HL-60/S4 treated with retinoic acid at 250 ng/mL for 4 days and 3 days (cell line): ENCODE measurements around the gene MT1X.

ENCODE experiments used
- in situ Hi-C: fragments of 300-500 bp; cut with MboI; formaldehyde crosslinking; loops from 2 replicates; pipeline ENCODE4 v1.7.0; 2022; ENCODE audit warnings: low sequenced_read_pairs

MT1X gene

DNA sequence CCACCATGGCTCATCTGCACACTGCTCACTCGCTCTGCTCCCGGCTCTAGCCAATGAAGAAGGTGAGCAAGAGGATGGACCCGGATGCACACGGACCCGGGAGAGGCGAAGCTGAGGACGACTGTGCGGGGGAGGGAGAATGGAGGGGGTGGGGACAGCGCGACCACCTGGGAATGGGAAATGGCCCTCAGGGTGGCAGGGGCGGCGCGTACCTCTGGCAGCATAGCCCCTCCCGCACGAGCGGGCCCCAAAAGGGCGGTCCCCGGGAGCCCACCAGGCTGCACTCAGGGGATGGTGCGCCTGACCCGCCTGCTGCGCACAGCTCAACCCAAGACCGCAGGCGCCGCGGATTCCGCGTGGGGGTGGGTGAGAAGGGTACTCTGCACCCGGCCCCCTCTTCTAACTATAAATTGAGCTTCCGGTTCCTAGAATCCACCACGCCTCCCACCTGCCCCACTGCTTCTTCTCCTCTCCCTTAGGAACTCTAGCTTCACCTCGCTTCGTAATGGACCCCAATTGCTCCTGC, 6.5 kb upstream of the MT1X start:
- in situ Hi-C loops: no loop called here

DNA sequence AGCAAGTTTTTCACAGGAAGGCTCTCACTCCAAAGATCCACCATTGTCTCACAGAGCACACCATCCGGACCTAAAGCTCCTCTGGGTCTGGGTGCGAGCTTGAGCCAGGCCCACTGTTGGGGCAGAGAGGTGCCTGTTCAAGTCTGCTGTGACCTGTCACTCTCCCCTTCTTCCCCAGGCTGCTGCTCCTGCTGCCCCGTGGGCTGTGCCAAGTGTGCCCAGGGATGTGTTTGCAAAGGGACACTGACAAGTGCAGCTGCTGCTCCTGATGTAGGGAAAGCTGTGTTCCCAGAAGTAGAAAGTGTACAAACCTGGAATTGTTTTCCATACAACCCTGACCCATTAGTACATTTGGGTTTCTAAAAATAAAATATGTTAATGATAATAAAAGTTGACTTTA, 4.8 kb upstream of the MT1X start:
- in situ Hi-C loops: no loop called here

DNA sequence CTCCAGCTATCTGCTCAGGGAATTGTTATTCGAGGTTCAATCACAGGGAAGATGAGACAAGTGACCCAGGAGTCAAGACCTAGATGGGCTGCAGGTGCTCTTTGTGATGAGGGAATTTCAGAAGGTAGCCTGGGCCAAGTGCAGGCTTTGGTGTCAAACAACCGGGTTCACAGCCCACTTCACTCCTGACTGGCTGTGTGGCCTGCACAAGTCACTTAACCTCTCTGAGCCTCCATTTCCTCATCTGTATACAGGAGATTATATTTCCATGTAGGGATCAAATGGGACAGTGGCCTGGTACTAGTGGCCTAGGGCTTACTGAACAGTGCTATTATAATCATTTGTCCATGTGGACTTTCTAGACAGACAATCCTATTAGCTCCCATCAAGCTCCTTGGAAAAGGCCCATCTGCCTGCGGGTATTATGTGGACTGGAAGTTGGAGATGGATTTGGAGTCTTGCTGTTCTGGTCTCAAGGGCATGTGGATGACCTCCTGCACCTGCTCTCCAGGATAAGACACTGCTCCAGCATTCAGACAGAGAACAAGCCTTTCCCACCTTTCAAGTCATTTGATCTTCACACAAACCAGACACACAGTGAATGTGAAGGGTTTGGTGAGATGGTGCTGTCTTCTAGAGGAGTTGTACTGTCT, 3.1 kb upstream of the MT1X start:
- in situ Hi-C loops: no loop called here

DNA sequence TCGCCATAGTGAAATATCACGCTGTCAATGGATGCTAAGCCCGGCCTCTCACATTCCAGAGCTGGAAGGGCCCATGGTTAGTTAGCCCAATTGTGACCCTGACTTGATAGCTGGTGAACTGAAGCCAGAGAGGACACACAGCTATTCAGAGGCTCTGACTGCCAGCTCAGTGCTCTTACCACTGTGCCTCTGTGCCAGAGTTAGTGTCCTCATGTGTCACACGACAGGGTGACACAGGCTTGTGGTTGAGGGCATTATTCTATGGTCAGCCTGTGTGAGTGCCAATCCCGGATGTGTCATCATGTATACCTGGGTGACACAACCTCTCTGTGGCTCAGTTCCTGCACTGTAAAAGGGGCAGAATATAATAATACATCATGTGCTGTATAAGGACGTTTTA, 2.5 kb upstream of the MT1X start:
- in situ Hi-C loops: no loop called here

DNA sequence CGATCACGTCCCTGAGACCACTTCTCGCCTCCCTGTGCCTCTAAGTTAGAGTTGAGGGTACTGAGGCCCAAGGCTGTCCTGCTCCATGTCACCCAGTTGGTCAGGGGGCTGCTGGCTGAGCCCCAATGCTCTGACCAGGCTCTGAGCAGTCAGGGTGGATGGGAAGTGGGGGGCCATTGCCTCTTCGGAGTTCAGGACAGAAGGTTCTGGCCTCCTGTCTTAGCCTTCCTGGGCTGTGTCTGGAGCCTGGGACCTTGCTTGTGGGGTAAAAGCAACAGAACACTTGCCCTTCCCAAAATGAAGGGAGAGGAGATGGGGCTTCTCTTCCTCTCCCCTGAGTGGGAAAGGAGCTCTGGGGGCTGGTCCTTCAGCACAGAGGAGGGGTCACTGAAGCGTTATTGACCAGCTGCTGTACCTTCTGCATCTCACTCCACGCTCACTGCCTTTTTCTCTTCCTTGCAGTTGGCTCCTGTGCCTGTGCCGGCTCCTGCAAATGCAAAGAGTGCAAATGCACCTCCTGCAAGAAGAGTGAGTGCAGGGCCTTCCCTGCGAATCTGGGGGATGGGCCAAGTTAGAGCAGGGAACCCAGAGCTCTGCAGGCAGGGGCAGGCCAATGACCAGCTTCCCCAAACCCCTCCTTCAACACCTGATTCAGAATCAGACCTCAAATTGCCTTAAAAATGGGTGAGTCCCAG, 580 bp downstream of the MT1X start:
- in situ Hi-C loops: no loop called here

DNA sequence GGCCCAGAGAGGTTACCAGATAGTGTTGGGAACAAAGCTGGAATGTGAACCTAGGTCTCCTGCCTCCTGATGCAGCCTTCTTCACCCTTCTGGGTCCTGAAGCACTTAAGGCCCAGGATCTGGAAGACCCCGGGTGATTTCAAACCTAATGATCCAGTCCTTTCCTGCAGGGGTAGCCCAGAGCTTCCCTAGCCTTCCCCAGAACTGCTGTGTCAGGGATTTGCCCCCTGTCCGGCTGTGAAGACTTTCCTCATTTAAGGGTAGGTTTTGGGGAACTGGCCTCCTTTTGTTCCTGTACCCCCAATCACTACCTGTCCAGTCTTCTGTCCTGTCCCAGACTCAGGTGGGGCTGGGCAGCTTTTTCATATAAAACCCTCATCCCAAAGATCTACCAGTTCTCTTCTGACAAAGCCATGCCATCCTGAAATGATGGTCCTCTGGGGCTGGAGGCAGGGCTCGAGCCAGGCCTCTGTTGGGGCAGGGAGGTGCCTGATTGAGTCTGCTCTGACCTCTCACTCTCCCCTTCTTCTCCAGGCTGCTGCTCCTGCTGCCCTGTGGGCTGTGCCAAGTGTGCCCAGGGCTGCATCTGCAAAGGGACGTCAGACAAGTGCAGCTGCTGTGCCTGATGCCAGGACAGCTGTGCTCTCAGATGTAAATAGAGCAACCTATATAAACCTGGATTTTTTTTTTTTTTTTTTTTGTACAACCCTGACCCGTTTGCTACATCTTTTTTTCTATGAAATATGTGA, 1.3 kb downstream of the MT1X start:
- in situ Hi-C loops: no loop called here

DNA sequence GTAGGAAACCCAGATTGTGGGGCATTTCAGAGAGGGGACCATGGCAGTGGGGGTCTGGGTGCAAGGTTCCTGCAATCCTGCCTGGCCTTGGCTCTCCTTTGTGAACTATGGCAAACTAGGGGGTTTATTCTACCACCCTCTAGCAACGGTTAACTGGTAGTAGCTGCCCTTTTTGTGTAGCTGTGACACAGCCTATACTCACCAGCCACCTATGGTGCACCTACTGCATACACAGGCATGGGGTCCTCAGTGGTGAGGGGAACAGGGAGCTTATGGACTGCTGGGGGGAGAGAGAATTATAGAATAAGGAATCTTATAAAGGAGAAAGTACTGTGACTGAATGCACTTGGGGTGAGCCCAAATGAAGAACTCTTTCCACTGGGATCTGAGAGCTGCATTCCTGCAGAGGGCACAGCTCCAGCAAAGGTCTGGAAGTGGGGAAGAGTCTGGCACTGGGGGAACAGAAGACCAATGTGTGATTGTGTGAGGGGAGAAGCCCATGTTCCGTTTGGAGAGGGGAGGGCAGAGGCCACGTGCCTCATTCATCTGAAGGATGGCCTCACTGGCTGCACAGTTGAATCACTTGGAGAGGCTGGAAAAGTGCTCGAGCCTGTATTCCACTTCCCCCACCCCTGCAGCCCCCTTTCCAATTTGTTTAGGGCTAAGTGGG, 2.1 kb downstream of the MT1X start:
- in situ Hi-C loops: no loop called here

DNA sequence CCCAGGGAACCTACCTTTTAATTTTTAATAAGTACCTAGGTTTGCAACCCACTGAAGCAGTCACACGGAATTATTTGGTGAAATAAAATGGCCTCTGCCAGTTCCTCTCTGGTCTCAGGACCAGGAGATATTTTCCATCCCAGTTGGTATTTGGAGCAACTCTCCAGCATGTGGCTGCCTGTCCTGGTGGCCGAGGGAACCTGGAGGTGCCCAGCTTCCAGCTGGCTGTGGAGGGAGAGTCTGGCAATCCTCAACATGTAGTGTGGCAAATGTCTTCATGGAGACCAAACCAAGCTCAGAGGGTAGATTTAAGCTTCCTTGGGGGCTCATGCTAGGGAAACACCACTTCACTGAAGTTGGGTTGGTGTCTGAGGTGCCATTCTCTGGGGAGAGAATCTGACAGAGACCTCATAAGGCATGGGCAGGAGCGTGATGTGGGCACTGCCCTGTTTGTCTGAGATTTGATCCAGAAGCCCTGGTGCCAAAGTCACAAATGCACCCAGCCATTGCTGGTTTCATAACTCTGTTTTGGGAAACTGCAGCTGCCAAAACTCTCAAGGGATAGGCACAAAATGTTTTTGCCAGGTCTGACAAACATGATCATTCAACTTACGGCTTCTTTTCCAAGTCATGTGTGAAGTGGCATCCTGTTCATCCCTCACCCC, 2.8 kb downstream of the MT1X start:
- in situ Hi-C loops: no loop called here

DNA sequence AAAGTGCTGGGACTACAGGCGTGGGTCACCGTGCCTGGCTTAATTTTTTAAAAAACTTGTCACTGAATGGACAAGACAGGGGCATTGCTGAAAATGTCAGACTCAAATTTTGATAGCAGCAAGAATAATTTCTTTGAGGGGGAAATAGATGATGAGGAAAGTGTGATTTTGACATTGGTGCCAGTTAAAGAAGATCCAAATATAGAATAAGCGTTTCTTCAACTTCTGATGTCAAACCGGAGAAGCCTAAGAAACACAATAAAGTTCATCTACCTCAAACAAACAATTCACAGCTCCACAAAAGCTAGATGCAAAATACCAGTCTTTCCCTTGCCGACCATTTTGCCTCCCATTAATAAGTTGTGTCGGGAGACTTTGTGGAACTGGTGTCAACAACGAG, 4.5 kb downstream of the MT1X start:
- in situ Hi-C loops: no loop called here

DNA sequence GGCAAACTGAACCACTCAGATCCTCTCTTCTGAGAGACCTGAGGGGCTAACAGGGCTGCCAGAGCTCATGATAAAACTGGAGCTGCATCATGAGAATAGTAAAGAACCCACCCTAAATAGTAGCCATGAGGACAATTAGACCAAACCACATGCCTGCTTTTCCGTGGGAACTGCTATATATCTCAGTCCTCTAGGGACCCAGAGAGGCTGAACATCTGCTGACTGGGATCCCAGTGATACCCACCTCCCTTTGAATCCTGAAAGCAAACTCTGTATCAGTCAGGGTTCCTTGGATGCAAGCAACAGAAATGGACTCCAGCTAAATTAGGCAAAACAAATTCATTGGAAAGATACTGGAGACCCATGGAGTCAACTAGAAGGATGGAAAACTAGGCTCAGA, 6.5 kb downstream of the MT1X start:
- in situ Hi-C loops: no loop called here

DNA sequence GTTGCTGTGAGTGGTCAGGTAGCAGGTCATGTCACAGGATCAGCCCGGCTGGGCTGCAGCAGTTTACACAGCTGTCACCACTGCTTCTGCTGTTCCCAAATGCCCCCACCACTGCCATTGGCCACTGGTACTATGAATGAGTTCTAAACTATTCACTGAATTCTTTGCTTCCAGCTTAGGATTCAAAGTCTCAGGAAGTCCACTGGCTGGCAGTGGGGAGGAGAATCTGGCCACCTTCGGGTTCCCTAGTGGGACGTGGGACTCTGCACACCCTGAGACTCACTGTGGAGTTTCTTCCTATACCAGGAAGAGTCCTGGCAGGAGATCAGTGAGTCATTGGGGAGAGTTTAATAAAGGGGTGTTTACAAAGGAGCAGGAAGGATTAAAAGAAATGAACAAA, 6.9 kb downstream of the MT1X start:
- in situ Hi-C loops: no loop called here

DNA sequence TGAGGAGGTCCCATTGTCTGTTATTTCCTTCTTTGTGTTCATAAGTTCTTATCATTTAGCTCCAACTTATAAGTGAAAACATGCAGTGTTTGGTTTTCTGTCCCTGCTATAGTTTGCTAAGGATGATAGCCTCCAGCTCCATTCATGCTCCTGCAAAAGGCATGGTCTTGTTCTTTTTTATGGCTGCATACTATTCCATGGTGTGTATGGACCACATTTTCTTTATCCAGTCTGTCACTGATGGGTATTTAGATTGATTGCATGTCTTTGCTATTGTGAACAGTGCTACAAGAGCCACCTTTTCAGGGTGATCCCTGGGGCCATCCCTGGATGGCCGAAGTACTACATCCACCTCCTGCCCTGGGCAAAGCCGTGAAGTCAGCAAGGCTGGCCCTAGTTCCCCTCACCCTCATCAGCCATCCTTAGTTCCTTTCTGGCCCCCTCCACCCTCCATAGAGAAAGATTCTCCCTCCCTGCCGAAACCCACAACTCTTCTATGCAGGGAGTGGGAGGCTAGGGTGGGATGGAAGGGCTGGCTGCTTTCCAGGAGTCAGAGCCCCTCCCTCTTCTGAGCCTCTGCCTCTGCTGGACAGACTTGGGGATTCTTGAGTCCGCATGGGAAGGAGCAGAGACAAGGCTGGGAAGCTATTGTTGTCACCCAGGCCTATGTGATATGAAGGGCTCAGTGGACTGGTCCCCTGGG, 8.3 kb downstream of the MT1X start:
- in situ Hi-C loops: loop anchor here (10.0 kb wide), 1 partner anchor 106 kb away; the partner anchor contains the start of gene MT3

DNA sequence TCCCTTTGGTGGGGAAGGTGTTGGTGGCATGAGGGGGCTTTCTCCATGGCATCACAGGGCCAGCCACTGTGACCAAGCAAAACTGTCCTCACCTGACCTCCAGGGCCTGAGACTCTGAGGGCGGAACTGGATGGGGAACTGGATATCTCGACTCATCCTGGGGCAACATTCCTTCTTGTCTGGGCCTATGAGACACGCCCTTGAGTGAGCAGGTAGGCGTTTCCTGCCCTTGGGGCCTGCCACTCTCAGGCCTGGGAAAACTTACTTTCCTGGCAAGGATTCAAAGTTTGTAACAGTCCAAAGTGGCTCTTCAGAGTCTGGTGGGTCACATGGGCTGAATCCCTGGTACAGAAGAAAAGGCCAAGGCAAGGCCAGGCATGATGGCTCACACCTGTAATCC, 9.6 kb downstream of the MT1X start:
- in situ Hi-C loops: loop anchor here (10.0 kb wide), 1 partner anchor 107 kb away; the partner anchor contains the start of gene MT3

DNA sequence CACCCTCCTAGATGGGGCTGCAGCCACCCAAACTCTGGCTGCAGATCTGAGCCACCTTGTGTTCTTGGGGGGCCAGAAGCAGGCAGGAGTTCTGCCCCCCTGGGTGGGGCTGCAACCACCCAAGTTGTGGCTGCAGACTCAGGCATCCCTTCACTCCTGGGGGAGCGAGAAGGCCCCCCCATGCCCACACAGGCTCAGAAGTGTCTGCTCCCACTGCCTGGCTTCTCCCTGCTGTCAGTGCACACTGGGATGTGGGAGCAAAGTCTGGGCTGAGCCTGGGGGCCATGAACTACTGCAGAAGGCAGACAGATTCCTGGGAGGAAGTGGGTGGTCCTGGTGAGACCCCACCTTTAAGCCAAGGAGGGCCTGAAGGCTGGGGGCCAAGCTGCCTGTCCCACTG, 13.0 kb downstream of the MT1X start:
- in situ Hi-C loops: loop anchor here (10.0 kb wide), 1 partner anchor 110 kb away; the partner anchor contains the start of gene MT3

DNA sequence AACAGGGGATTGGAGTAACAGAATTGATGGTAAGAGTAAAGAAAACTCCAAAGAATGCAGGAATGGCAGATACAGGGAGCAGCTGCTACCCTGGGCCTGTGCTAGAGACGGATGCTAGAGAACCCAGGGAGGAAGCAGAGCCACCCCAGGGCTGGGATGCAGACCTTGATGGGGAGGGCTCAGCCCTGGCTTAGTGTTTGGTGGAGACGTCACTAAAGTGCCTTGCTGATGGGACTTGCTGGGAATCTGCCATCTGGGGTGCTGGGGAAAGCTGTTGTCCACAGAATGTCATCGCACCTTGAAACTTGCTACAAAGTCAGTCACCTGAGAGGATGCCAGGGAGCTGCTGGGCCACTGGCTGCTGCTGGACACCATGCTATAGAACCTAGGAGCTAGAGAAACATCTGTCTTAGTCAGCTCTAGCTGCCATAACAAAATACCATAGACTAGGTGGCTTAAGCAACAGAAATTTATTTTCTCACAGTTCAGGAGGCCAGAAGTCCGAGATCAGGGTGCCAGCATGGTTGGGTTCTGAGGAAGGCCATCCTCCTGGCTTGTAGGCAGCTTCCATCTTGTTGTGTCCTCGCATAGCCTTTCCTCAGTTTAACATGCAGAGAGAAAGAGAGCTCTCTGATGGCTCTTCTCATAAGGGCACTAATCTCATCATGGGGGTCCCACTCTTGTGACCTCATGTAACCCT, 15.3 kb downstream of the MT1X start:
- in situ Hi-C loops: loop anchor here (10.0 kb wide), 1 partner anchor 113 kb away; the partner anchor contains the start of gene MT3

DNA sequence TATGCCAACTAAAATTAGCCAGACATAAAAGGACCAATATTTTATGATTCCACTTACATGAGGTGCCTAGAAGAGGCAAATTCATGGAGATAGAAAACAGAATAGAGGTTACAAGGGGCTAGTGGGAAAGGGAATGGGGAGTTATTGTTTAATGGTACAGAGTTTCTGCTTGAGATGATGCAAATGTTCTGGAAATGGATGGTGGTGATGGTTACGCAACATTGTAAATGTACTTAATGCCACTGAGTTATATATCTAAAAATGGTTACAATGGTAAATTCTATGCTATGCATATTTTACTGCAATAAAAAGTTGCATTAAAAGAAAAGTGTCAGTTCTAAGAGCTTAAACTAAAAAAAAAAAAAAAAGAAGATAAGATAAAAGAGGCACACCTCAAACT, 17.9 kb downstream of the MT1X start:
- in situ Hi-C loops: no loop called here

DNA sequence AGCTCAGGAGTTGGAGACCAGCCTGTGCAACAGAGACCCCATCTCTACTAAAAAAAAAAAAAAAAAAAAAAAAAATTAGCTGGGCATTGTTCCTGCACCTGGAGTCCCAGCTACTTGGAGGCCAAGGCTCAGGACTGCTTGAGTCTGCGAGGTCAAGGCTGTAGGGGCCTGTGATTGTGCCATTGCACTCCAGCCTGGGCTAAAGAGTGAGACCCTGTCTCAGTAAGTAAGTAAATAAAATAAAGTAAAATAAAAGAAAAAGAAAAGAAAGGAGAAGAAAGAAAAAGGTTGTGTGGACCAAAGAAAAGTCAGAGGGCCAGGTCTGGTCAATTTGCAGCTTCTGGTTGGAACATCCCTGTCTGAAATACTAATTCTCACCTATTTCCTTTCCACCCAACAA, 18.4 kb downstream of the MT1X start:
- in situ Hi-C loops: no loop called here

DNA sequence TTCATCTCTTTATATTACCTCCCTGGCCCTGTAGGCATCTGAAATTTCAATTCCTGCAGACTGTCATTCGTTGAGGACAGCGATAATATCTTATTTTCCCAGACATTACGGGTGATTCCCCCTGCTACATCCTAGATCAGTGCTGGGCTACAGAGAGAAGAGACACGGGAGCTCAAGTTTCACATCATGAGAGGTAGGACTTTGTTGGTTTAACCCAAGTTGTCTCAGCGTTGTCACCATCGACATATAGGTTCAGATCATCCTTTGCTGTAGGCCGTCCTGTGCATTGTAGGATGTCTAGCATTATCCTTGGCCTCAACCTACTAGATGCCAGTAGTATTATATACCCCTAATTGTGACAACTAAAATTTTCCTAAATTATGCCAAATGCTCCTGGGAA, 19.3 kb downstream of the MT1X start:
- in situ Hi-C loops: no loop called here

DNA sequence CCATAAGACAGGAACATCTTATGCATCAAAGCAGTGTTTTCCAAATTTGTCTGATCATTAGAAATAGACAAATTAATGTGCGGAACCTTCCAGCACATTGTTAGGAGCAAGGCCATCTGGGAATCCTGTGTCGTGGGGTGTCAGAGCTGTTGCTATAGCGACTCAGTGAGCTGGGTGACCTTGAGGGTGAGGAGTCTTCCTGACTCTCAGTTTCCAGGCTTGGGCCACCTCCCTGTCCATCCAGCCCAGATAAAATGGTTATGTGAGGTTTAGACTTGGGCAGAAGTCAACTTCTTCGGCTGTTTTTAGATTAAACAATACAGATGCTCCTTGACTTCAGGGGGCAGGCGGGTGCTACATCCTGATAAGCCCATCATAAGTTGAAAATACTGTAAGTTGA, 20.6 kb downstream of the MT1X start:
- in situ Hi-C loops: no loop called here
